Astrocyte of the cerebellum (primary cell): ENCODE data around the gene ZC3H4.

ENCODE experiments used
- DNase-seq: peaks from one replicate; pipeline ENCODE4 v3.0.0-alpha.2; 2011; ENCODE audit warnings: low read depth
- H3K4me3 ChIP-seq: 2 replicates; pipeline ENCODE4 v1.5.1; 2011; ENCODE audit warnings: mild to moderate bottlenecking, low read depth, low read length, moderate library complexity
- CTCF ChIP-seq: IDR thresholded peaks from 2 replicates; pipeline ENCODE4 v1.5.1; 2012; ENCODE audit warnings: low read length, low read depth, moderate library complexity, mild to moderate bottlenecking; ENCODE audit errors: missing control alignments
- in situ Hi-C: cut with HindIII; loops from 2 replicates; pipeline ENCODE4 v1.10.0; 2017; ENCODE audit warnings: low sequenced_read_pairs

The ZC3H4 gene

GRCh38 chr19:47044946-47045866 lies 68.4 kb downstream of the ZC3H4 start:
- DNase-seq = no peak
- TF ChIP-seq CTCF = no peak
- in situ Hi-C loops = no loop called here
- no peak overlapping the region for H3K4me3 ChIP-seq

GRCh38 chr19:47040869-47041268 lies 72.7 kb downstream of the ZC3H4 start:
- no peak for DNase-seq
- no peak for TF ChIP-seq CTCF
- in situ Hi-C loops = no loop called here
- no peak overlapping the region for H3K4me3 ChIP-seq

GRCh38 chr19:47039239-47039874 lies 74.2 kb downstream of the ZC3H4 start:
- DNase-seq = no peak
- in situ Hi-C loops = no loop called here
- TF ChIP-seq CTCF = no peak
- H3K4me3 ChIP-seq = no peak overlapping the region

- no peak overlapping the region for H3K4me3 ChIP-seq
- TF ChIP-seq CTCF = no peak
- in situ Hi-C loops = no loop called here
- DNase-seq = no peak
Measured at GRCh38 chr19:47037766-47038165, 75.8 kb downstream of the ZC3H4 start.

GRCh38 chr19:47036097-47036651 lies 77.4 kb downstream of the ZC3H4 start:
- peak overlapping the region; percentile 45 for H3K4me3 ChIP-seq
- in situ Hi-C loops = no loop called here
- DNase-seq = no peak
- TF ChIP-seq CTCF = no peak

GRCh38 chr19:47035127-47036096 lies 78.2 kb downstream of the ZC3H4 start:
- peak; percentile 95 for TF ChIP-seq CTCF
- in situ Hi-C loops = no loop called here
- DNase-seq = peak; percentile 45
- H3K4me3 ChIP-seq = peak overlapping the region; percentile 45
